Skeletal muscle cell (primary cell): Measurements from ENCODE around the gene ELP4.
A peak's percentile ranks its signal among the peaks of the same experiment; 100 is the strongest.
"Not testable (repeated sequence)": the region's sequence is repeated elsewhere in the genome, so short reads cannot be mapped to it uniquely, and the experiment has no call there.

ENCODE experiments used
- DNase-seq: peaks from one replicate; pipeline ENCODE4 v3.0.0-alpha.2; 2010; ENCODE audit warnings: low read depth
- H3K4me3 ChIP-seq: 2 replicates; pipeline ENCODE4 v1.5.1; 2011; ENCODE audit warnings: low read depth, mild to moderate bottlenecking, control low read depth, low read length, moderate library complexity

The ELP4 gene

GRCh38 chr11:31636983-31637382 lies 127.4 kb downstream of the ELP4 start:
- DNase-seq: no peak
- H3K4me3 ChIP-seq: no peak overlapping the region

- DNase-seq: no peak
- H3K4me3 ChIP-seq: no peak overlapping the region
Measured at GRCh38 chr11:31640611-31641010, 131.0 kb downstream of the ELP4 start.

- no peak for DNase-seq
Measured at GRCh38 chr11:31641477-31642062, 132.0 kb downstream of the ELP4 start.

GRCh38 chr11:31643857-31644256 lies 134.3 kb downstream of the ELP4 start:
- H3K4me3 ChIP-seq: no peak overlapping the region
- DNase-seq: peak; percentile 62

More at GRCh38 chr11:31641477-31642062, 132.0 kb downstream of the ELP4 start:
- no peak overlapping the region for H3K4me3 ChIP-seq

- DNase-seq: peak; percentile 77
Measured at GRCh38 chr11:31645747-31646146, 136.2 kb downstream of the ELP4 start.

GRCh38 chr11:31646216-31646615 lies 136.6 kb downstream of the ELP4 start:
- no peak for DNase-seq
- no peak overlapping the region for H3K4me3 ChIP-seq

More at GRCh38 chr11:31645747-31646146, 136.2 kb downstream of the ELP4 start:
- no peak overlapping the region for H3K4me3 ChIP-seq

- no peak overlapping the region for H3K4me3 ChIP-seq
- no peak for DNase-seq
Measured at GRCh38 chr11:31649129-31649966, 139.8 kb downstream of the ELP4 start.

- DNase-seq: no peak
- no peak overlapping the region for H3K4me3 ChIP-seq
Measured at GRCh38 chr11:31651208-31651607, 141.6 kb downstream of the ELP4 start.

GRCh38 chr11:31651822-31652221 lies 142.3 kb downstream of the ELP4 start:
- H3K4me3 ChIP-seq: no peak overlapping the region
- DNase-seq: no peak

GRCh38 chr11:31652528-31652927 lies 143.0 kb downstream of the ELP4 start:
- H3K4me3 ChIP-seq: no peak overlapping the region
- no peak for DNase-seq

- DNase-seq: peak; percentile 47
- H3K4me3 ChIP-seq: no peak overlapping the region
Measured at GRCh38 chr11:31655483-31655882, 145.9 kb downstream of the ELP4 start.

- no peak for DNase-seq
- no peak overlapping the region for H3K4me3 ChIP-seq
Measured at GRCh38 chr11:31656051-31656450, 146.5 kb downstream of the ELP4 start.

GRCh38 chr11:31657091-31657490 lies 147.5 kb downstream of the ELP4 start:
- DNase-seq: no peak
- no peak overlapping the region for H3K4me3 ChIP-seq

GRCh38 chr11:31664129-31664528 lies 154.6 kb downstream of the ELP4 start:
- DNase-seq: no peak
- no peak overlapping the region for H3K4me3 ChIP-seq

GRCh38 chr11:31664954-31665353 lies 155.4 kb downstream of the ELP4 start:
- H3K4me3 ChIP-seq: no peak overlapping the region
- no peak for DNase-seq

- no peak for DNase-seq
Measured at GRCh38 chr11:31671681-31672080, 162.1 kb downstream of the ELP4 start.

GRCh38 chr11:31673108-31673507 lies 163.5 kb downstream of the ELP4 start:
- H3K4me3 ChIP-seq, DNase-seq: not testable (repeated sequence)

More at GRCh38 chr11:31671681-31672080, 162.1 kb downstream of the ELP4 start:
- no peak overlapping the region for H3K4me3 ChIP-seq

GRCh38 chr11:31676280-31676982 lies 166.9 kb downstream of the ELP4 start:
- DNase-seq: no peak
- no peak overlapping the region for H3K4me3 ChIP-seq

GRCh38 chr11:31680770-31681169 lies 171.2 kb downstream of the ELP4 start:
- DNase-seq: no peak
- no peak overlapping the region for H3K4me3 ChIP-seq

- no peak overlapping the region for H3K4me3 ChIP-seq
- no peak for DNase-seq
Measured at GRCh38 chr11:31687256-31687655, 177.7 kb downstream of the ELP4 start.
